Endothelial cell (in vitro differentiated cells): Measurements from ENCODE around the gene CALB2. TPM values are rescaled to one million over a fixed set of nuclear protein-coding genes. Genes with fewer than 3 reads are reported as not detected.
"Not testable (repeated sequence)": the region's sequence is repeated elsewhere in the genome, so short reads cannot be mapped to it uniquely, and the experiment has no call there.

Experiments used
- DNase-seq: peaks from one replicate; pipeline ENCODE4 v3.0.0; 2021; ENCODE audit warnings: low spot score
- H3K27ac Mint-ChIP-seq: one replicate; pipeline ENCODE4 v1.8.0; 2021; ENCODE audit warnings: mixed read lengths, inconsistent platforms; ENCODE audit not compliant: unreplicated experiment
- H3K27me3 Mint-ChIP-seq: one replicate; pipeline ENCODE4 v1.8.0; 2021; ENCODE audit warnings: mild to moderate bottlenecking, moderate library complexity, mixed read lengths, inconsistent platforms; ENCODE audit not compliant: unreplicated experiment
- H3K36me3 Mint-ChIP-seq: one replicate; pipeline ENCODE4 v1.8.0; 2021; ENCODE audit warnings: mild to moderate bottlenecking, low read depth, mixed read lengths, inconsistent platforms; ENCODE audit not compliant: unreplicated experiment
- H3K4me1 Mint-ChIP-seq: one replicate; pipeline ENCODE4 v1.8.0; 2021; ENCODE audit warnings: mild to moderate bottlenecking, mixed read lengths, inconsistent platforms; ENCODE audit not compliant: unreplicated experiment
- H3K4me3 Mint-ChIP-seq: one replicate; pipeline ENCODE4 v1.8.0; 2021; ENCODE audit warnings: mild to moderate bottlenecking, mixed read lengths, inconsistent platforms; ENCODE audit not compliant: unreplicated experiment
- H3K9me3 Mint-ChIP-seq: one replicate; pipeline ENCODE4 v1.8.0; 2021; ENCODE audit warnings: mixed read lengths, inconsistent platforms; ENCODE audit not compliant: unreplicated experiment
- CTCF ChIP-seq: fragments of 200-600 bp; sonication (generic); IDR thresholded peaks from one replicate; pipeline ENCODE4 v1.5.0; 2021; ENCODE audit warnings: antibody characterized with exemption; ENCODE audit not compliant: unreplicated experiment
- total RNA-seq: library from RNA; stranded (reverse); fragmentation: NEBNext Ultra II Directional; extraction: Animal tissue kit (Norgen Biotek cat#: 25700); gene quantifications from one replicate; pipeline ENCODE4 v1.2.1, GENCODE V29; 2021; ENCODE audit not compliant: unreplicated experiment

The CALB2 gene
- total RNA-seq, 1 donor from 2014 or later = 12.9 TPM

GRCh38 chr16:71352466-71352865 lies 6.1 kb upstream of the CALB2 start:
- peaks cover 2% of the 10 kb centered on the region for H3K4me1 Mint-ChIP-seq
- H3K27ac Mint-ChIP-seq = no peak overlapping the region
- DNase-seq = no peak
- no peak for TF ChIP-seq CTCF
- peaks cover 2% of the 10 kb centered on the region for H3K27me3 Mint-ChIP-seq
- no peaks in the 10 kb centered on the region for H3K36me3 Mint-ChIP-seq
- H3K4me3 Mint-ChIP-seq = no peak overlapping the region
- H3K9me3 Mint-ChIP-seq = no peaks in the 10 kb centered on the region

GRCh38 chr16:71352963-71353460 lies 5.5 kb upstream of the CALB2 start:
- Mint-ChIP-seq H3K27me3 (peaks cover 2% of the 10 kb centered on the region), H3K4me3 (no peak overlapping the region), H3K4me1 (peaks cover 2% of the 10 kb centered on the region), H3K9me3 (no peaks in the 10 kb centered on the region), H3K27ac (no peak overlapping the region), H3K36me3 (no peaks in the 10 kb centered on the region)
- no peak for DNase-seq
- TF ChIP-seq CTCF = no peak

GRCh38 chr16:71353736-71354135 lies 4.8 kb upstream of the CALB2 start:
- Mint-ChIP-seq H3K4me1 (peaks cover 2% of the 10 kb centered on the region), H3K9me3 (no peaks in the 10 kb centered on the region), H3K4me3 (no peak overlapping the region), H3K36me3 (no peaks in the 10 kb centered on the region), H3K27ac (no peak overlapping the region), H3K27me3 (peaks cover 2% of the 10 kb centered on the region)
- TF ChIP-seq CTCF = no peak
- no peak for DNase-seq

- no peak for TF ChIP-seq CTCF
- no peak for DNase-seq
- Mint-ChIP-seq H3K27ac (no peak overlapping the region), H3K36me3 (no peaks in the 10 kb centered on the region), H3K4me3 (no peak overlapping the region), H3K27me3 (peaks cover 2% of the 10 kb centered on the region), H3K4me1 (peaks cover 2% of the 10 kb centered on the region), H3K9me3 (no peaks in the 10 kb centered on the region)
Measured at GRCh38 chr16:71354156-71354555, 4.4 kb upstream of the CALB2 start.

- DNase-seq = no peak
- no peak for TF ChIP-seq CTCF
- no peaks in the 10 kb centered on the region for H3K36me3 Mint-ChIP-seq
- H3K4me3 Mint-ChIP-seq = no peak overlapping the region
- no peak overlapping the region for H3K27ac Mint-ChIP-seq
- H3K9me3 Mint-ChIP-seq = no peaks in the 10 kb centered on the region
- peaks cover 4% of the 10 kb centered on the region for H3K27me3 Mint-ChIP-seq
- peaks cover 2% of the 10 kb centered on the region for H3K4me1 Mint-ChIP-seq
Measured at GRCh38 chr16:71356051-71356740, 2.3 kb upstream of the CALB2 start.

- not testable (repeated sequence) for H3K27me3 Mint-ChIP-seq, H3K9me3 Mint-ChIP-seq, H3K4me1 Mint-ChIP-seq, H3K36me3 Mint-ChIP-seq, H3K4me3 Mint-ChIP-seq, H3K27ac Mint-ChIP-seq, DNase-seq
Measured at GRCh38 chr16:71356936-71357335, 1.6 kb upstream of the CALB2 start.
